ENCODE results near the gene ORC3.

Gene ORC3

DNA sequence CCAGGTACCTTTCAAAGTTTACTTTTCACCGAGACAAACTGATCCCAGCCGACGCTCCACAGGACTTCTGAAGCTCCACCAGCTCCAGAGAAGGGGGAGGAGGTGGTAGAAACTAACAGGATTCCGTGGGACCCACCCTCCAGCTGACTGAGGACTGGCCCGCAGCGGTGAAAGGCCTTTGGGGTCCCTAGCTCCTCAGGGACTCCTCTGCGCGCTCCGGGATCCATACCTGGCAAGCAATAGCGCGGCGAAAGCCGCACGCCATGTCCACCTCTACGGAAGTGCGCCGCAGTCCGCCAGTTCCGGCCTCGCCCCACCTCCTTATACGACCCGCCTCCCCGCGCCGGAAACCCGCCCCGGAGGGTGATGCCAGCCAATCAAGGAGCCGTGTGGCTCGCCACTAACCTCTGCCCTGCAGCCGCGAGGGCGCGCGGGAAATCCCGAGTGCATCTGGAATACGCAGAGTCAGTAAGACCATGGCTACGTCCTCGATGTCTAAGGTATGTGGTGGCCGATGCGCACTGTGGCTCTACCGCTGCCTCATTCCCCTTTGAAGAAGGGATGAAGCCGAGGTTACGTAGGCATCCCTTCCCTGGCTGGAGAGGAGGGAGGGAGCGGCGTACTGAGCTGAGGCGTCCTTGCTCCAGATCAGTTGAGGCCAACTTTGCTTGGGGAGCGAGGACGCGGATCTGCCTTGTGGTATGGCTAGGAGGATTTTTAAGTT, at the start of gene ORC3, which contains the start of gene RARS2:
Gene ORC3 (plus strand): TSS at position 443 of the 724 bp plus-strand sequence. CDS start 34 bp downstream, at position 477.
Gene RARS2 (minus strand): TSS at position 295 of the 724 bp plus-strand sequence. CDS start 30 bp downstream, at position 265.
- TF ChIP-seq GATA2 (IDR thresholded peaks at IDR 0.05; ENCODE audit: low read depth, low read length) (no peak), GATA3 (IDR thresholded peaks at IDR 0.05; ENCODE audit: low read depth, low read length) (no peak)

DNA sequence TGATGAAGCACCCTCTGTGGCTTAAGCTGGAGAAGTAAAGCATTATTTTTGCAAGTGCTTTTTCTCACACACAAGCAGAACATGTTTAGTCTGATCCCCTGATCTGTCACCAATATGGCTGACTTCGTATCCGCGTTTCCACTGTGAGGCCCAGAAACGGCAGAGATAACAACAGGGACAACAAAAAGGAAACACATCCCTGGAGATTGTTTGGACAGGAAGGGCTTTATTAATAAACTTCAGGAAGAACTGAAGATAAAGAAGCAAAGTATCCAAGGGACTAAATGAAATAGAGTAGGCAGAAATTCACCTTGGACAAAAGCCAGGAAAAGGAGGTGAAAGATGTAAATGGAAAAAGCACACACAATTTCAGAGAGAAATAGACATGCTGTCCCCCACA, 49.4 kb upstream of the ORC3 start:
- no peak for TF ChIP-seq GATA3 (IDR thresholded peaks at IDR 0.05; ENCODE audit: low read depth, low read length)
- no peak for TF ChIP-seq GATA2 (IDR thresholded peaks at IDR 0.05; ENCODE audit: low read depth, low read length)

GRCh38 chr6:87541041-87541440, 48.9 kb upstream of the ORC3 start:
- TF ChIP-seq GATA2 (IDR thresholded peaks at IDR 0.05; ENCODE audit: low read depth, low read length), result no peak
- TF ChIP-seq GATA3 (IDR thresholded peaks at IDR 0.05; ENCODE audit: low read depth, low read length), result no peak

GRCh38 chr6:87541744-87542143, 48.2 kb upstream of the ORC3 start:
- TF ChIP-seq GATA3 (IDR thresholded peaks at IDR 0.05; ENCODE audit: low read depth, low read length), result no peak
- TF ChIP-seq GATA2 (IDR thresholded peaks at IDR 0.05; ENCODE audit: low read depth, low read length), result no peak

DNA sequence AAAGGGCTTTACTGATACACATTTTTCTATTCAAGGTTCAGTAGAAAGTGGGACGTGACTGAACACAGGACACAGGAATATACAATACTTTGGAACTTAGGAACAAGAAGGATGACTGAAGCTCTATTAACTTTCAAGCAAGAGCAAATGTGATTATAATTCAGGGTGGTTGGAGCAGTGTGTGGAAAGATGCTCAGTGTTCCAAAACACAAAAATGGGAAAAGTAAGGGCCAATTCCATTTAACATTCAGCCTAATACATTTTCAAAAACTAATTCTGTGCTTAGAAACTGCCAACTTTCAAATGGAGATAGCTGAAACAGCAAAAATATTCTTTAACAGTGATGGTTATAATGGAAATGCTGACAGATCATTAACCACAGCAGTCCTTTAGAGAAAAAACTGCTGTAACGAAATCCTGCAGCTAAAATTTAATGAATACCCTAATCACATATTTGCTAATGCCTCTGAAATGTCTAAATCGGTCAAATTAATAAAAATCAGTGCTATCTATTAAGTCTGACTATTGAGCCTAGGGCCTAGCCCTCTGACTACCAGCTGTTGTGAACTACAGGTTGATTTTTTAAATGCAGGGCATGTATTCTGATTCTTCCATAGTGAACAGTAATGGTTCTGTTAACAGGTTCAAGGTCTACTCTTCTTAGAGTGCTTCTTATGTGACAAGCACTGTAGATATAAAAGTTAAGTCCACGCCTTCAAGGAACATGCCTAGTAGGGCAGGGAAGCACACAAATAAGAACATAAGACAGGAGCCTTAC, 46.0 kb upstream of the ORC3 start:
- TF ChIP-seq GATA2 (IDR thresholded peaks at IDR 0.05; ENCODE audit: low read depth, low read length) (no peak), GATA3 (IDR thresholded peaks at IDR 0.05; ENCODE audit: low read depth, low read length) (no peak)

GRCh38 chr6:87544474-87544735, 45.5 kb upstream of the ORC3 start:
- no peak for TF ChIP-seq GATA2 (IDR thresholded peaks at IDR 0.05; ENCODE audit: low read depth, low read length)
- TF ChIP-seq GATA3 (IDR thresholded peaks at IDR 0.05; ENCODE audit: low read depth, low read length), result no peak

- TF ChIP-seq GATA3 (IDR thresholded peaks at IDR 0.05; ENCODE audit: low read depth, low read length) (no peak), GATA2 (IDR thresholded peaks at IDR 0.05; ENCODE audit: low read depth, low read length) (no peak)
Measured at GRCh38 chr6:87551799-87552198, 38.1 kb upstream of the ORC3 start.

DNA sequence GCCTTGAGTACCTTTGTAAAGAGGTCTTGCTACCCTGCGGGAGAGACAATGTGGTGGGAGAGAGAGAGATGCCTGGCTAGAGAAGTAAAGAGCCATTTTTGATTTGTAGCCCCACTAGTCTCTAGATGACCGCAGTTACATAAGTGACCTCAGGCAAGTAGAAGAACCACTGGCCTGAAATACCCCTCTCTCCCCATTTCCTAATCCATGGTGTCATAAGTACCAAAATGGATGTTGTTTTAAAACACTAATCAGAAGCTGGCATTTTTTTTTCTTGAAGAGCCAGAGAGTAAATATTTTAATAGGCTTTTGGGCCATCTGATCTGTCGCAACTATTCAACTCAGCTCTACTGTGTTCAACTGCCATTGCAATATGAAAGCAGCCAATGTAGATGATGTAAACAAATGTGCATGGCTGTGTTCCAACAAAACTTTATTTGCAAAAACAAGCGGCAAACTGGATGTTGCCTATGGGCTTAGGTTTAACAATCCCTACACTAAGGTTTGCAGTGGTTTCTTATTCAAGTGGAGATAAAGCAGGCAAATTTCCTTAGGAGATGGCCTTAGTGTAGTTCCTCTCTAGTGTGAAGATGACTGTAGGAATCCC, 36.7 kb upstream of the ORC3 start:
- no peak for TF ChIP-seq GATA2 (IDR thresholded peaks at IDR 0.05; ENCODE audit: low read depth, low read length)
- no peak for TF ChIP-seq GATA3 (IDR thresholded peaks at IDR 0.05; ENCODE audit: low read depth, low read length)

DNA sequence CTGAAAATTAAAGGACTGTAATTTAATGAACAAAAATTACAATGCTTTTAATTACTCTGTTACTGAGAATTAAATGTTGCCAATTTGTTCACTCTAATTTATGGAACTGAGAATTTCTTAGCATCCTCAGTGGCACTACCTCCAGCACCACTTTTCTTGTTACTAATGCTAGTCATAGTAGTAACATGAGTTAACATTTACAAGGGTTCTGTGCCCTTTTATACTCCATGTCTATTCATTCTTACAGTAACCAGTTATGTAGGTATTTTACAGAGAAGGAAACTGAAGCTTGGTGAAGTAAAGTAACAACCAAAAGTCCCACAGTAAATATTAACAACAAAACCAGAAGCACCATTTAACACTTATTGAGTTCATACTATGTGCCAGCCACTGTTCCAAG, 34.4 kb upstream of the ORC3 start:
- TF ChIP-seq GATA3 (IDR thresholded peaks at IDR 0.05; ENCODE audit: low read depth, low read length), result no peak
- no peak for TF ChIP-seq GATA2 (IDR thresholded peaks at IDR 0.05; ENCODE audit: low read depth, low read length)

DNA sequence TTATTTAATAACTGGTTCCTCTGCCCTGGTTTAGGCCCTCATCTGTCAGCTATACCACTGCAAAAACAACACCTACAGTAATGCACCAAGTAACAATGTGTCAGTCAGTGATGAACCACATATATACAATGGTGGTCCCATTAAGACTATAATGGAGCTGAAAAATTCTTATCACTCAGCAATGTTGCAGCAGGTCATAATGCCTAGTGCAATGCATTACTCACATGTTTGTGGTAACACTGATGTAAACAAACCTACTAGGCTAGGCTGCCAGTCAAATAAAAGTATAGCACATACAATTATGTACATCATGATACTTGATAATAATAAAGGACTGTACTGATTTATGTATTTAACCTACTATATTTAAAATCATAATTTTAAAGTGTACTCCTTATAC, 31.5 kb upstream of the ORC3 start:
- no peak for TF ChIP-seq GATA3 (IDR thresholded peaks at IDR 0.05; ENCODE audit: low read depth, low read length)
- TF ChIP-seq GATA2 (IDR thresholded peaks at IDR 0.05; ENCODE audit: low read depth, low read length), result no peak

DNA sequence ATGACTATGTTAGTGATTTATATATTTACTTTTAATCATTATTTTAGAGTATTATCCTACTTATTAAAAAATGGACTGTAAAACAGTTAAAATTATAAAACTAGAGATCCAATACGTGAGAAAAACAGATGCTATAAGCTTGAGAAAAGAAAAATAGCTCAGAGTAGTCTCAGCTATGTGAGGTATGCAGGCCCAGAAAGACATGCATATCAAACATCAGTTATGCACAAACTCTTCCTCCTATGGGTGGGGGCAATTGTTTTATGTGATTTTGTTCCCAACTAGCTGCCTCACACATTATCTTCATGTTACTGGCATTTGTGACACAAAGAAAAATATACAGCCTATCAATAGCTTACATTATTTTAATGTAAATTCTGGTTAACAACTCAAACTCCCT, 28.9 kb upstream of the ORC3 start:
- TF ChIP-seq GATA2 (IDR thresholded peaks at IDR 0.05; ENCODE audit: low read depth, low read length), result no peak
- no peak for TF ChIP-seq GATA3 (IDR thresholded peaks at IDR 0.05; ENCODE audit: low read depth, low read length)

GRCh38 chr6:87572021-87572420, 17.9 kb upstream of the ORC3 start:
- TF ChIP-seq GATA2 (IDR thresholded peaks at IDR 0.05; ENCODE audit: low read depth, low read length) (no peak), GATA3 (IDR thresholded peaks at IDR 0.05; ENCODE audit: low read depth, low read length) (no peak)

DNA sequence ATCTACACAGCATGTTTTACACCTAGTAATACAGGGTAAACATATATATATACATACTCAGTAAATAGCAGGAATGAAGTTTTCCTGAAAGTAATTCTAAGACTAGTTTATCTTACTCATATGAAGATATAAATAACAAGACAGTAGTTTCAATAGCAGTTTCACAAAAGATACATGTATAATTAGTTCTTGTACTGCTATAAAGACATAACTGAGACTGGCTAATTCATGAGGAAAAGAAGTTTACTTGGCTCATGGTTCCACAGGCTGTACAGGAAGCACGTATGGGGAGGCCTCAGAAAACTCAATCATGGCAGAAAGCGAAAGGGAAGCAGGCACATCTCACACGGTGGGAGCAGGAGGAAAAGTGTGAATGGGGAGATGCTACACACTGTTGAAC, 17.1 kb upstream of the ORC3 start:
- TF ChIP-seq GATA2 (IDR thresholded peaks at IDR 0.05; ENCODE audit: low read depth, low read length) (no peak), GATA3 (IDR thresholded peaks at IDR 0.05; ENCODE audit: low read depth, low read length) (no peak)

GRCh38 chr6:87573307-87574024, 16.5 kb upstream of the ORC3 start:
- TF ChIP-seq GATA3 (IDR thresholded peaks at IDR 0.05; ENCODE audit: low read depth, low read length), result no peak
- no peak for TF ChIP-seq GATA2 (IDR thresholded peaks at IDR 0.05; ENCODE audit: low read depth, low read length)
